Karpas-422 (cell line): ENCODE measurements around the gene GALNT10. TPM values are rescaled to one million over a fixed set of nuclear protein-coding genes. Genes with fewer than 3 reads are reported as not detected.
A peak's percentile ranks its signal among the peaks of the same experiment; 100 is the strongest.

Source experiments
- DNase-seq: peaks from one replicate; pipeline ENCODE4 v3.0.0-alpha.2; 2015
- H2AFZ ChIP-seq: fragments of 200-600 bp; sonication (generic); 2 replicates; pipeline ENCODE4 v1.6.1; 2014; ENCODE audit warnings: antibody characterized with exemption, low read length, mixed read lengths
- H3K27ac ChIP-seq: fragments of 200-600 bp; sonication (generic); 2 replicates; pipeline ENCODE4 v1.5.1; 2014; ENCODE audit warnings: mild to moderate bottlenecking, low read length, moderate library complexity
- H3K27me3 ChIP-seq: fragments of 200-600 bp; sonication (generic); 2 replicates; pipeline ENCODE4 v1.6.1; 2014; ENCODE audit warnings: low read length, mixed read lengths
- H3K36me3 ChIP-seq: fragments of 200-600 bp; sonication (generic); 2 replicates; pipeline ENCODE4 v1.6.1; 2014; ENCODE audit warnings: low read length, mixed read lengths; ENCODE audit not compliant: insufficient read depth
- H3K4me1 ChIP-seq: fragments of 200-600 bp; sonication (generic); 2 replicates; pipeline ENCODE4 v1.6.1; 2014; ENCODE audit warnings: mild to moderate bottlenecking, low read length, mixed read lengths
- H3K4me2 ChIP-seq: fragments of 200-600 bp; sonication (generic); 2 replicates; pipeline ENCODE4 v1.6.1; 2014; ENCODE audit warnings: low read length, low read depth, mild to moderate bottlenecking; ENCODE audit not compliant: poor library complexity, severe bottlenecking
- H3K4me3 ChIP-seq: fragments of 200-600 bp; sonication (generic); 2 replicates; pipeline ENCODE4 v1.5.1; 2014; ENCODE audit warnings: mild to moderate bottlenecking, antibody characterized with exemption, low read length, mixed read lengths
- H3K79me2 ChIP-seq: fragments of 200-600 bp; sonication (generic); 2 replicates; pipeline ENCODE4 v1.6.1; 2014; ENCODE audit warnings: mild to moderate bottlenecking, low read length, mixed read lengths
- H3K9ac ChIP-seq: fragments of 200-600 bp; sonication (generic); 2 replicates; pipeline ENCODE4 v1.6.0; 2014; ENCODE audit warnings: low read length
- H3K9me2 ChIP-seq: fragments of 200-600 bp; sonication (generic), shearing (Covaris generic); replicated peaks from 2 replicates; pipeline ENCODE4 v1.6.0; 2014; ENCODE audit warnings: mild to moderate bottlenecking, low read length, moderate library complexity; ENCODE audit not compliant: insufficient read depth
- H3K9me3 ChIP-seq: fragments of 300-700, 200-600 bp; sonication (generic); 2 replicates; pipeline ENCODE4 v1.6.1; 2014; ENCODE audit warnings: low read length, mixed read lengths
- H4K20me1 ChIP-seq: fragments of 200-600 bp; sonication (generic); 2 replicates; pipeline ENCODE4 v1.6.1; 2014; ENCODE audit warnings: mild to moderate bottlenecking, antibody characterized with exemption, low read length, low read depth; ENCODE audit not compliant: insufficient read depth
- total RNA-seq: library from RNA; depleted of rRNA; stranded (reverse); fragments of >200 nt; shearing (Covaris generic); gene quantifications from 2 replicates; pipeline ENCODE4 v1.2.3, GENCODE V29; 2014; ENCODE audit warnings: low replicate concordance

Gene GALNT10
- total RNA-seq, 1 experiment from 2014 or later = 3.6 TPM

DNA sequence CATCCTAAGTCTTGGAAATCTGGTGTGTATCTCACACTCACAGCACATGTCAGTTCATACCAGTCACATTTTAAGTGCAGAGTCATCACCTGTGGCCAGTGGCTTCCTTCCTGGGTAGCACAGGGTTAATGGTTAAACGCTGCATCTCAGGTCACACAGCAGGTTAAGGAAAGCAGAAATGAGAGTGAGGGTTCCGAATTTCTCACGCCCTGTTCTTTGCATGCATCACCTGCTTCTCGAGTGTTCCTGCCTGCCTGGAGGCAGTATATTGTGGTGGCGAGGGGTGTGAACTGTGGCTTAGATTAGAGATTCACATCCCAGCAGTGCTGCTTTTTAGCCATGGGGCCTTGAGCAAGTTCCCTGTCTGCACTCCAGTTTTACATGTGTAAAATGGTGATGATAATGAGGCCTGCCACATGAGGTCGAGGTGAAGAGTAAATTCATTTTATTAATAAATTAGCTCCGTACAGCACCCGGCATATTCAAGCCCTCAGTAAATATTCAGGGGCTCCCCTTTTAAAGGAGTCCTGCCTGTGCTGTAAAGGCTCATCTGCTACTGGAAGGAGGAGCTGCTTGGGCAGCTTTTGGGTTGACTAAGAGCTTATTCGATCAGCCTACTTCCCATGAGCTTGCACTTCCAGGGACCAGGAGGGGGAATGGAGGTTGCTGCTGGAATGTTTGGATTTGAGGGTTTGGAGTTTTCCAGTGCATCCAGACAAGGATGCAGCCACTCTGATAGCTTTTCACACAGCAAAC is 194.1 kb downstream of the GALNT10 start:
- peak overlapping the region; percentile 36; the same call in 1 of the 2 replicates for H3K4me3 ChIP-seq
- H3K9me3 ChIP-seq = no peaks in the 10 kb centered on the region
- peak overlapping the region; percentile 65 for H3K4me2 ChIP-seq
- peak overlapping the region; percentile 78 for H3K27ac ChIP-seq
- DNase-seq = peak; percentile 85
- H3K36me3 ChIP-seq = no peaks in the 10 kb centered on the region
- no peaks in the 10 kb centered on the region for H3K79me2 ChIP-seq
- no peaks in the 10 kb centered on the region for H3K9me2 ChIP-seq
- no peaks in the 10 kb centered on the region for H4K20me1 ChIP-seq
- peak overlapping the region; percentile 7; the same call in 1 of the 2 replicates for H2AFZ ChIP-seq
- H3K4me1 ChIP-seq = peaks cover 20% of the 10 kb centered on the region
- H3K27me3 ChIP-seq = no peaks in the 10 kb centered on the region
- H3K9ac ChIP-seq = peak overlapping the region; percentile 36

DNA sequence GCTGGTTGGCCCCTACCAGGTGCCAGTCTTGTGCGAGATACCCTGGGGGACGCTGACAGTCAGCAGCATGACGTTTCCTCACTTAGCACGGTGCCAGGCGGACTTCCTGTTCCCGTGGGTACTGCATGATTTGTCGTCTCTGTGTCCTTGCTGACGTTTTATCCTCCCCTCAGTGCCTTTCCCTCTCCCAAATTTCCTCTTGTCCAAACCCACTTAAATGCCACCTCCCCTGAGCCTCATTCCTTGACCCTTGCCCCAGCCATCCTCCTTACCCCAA is 194.6 kb downstream of the GALNT10 start:
- Histone ChIP-seq H3K9me3 (no peaks in the 10 kb centered on the region), H3K4me1 (peaks cover 20% of the 10 kb centered on the region), H3K27ac (peak overlapping the region; percentile 78), H4K20me1 (no peaks in the 10 kb centered on the region), H3K9ac (peak overlapping the region; percentile 36), H3K4me3 (peak overlapping the region; percentile 36; the same call in 1 of the 2 replicates), H3K9me2 (no peaks in the 10 kb centered on the region), H3K4me2 (peak overlapping the region; percentile 65), H3K27me3 (no peaks in the 10 kb centered on the region), H3K36me3 (no peaks in the 10 kb centered on the region), H2AFZ (peak overlapping the region; percentile 7), H3K79me2 (no peaks in the 10 kb centered on the region)
- peak; percentile 81 for DNase-seq

DNA sequence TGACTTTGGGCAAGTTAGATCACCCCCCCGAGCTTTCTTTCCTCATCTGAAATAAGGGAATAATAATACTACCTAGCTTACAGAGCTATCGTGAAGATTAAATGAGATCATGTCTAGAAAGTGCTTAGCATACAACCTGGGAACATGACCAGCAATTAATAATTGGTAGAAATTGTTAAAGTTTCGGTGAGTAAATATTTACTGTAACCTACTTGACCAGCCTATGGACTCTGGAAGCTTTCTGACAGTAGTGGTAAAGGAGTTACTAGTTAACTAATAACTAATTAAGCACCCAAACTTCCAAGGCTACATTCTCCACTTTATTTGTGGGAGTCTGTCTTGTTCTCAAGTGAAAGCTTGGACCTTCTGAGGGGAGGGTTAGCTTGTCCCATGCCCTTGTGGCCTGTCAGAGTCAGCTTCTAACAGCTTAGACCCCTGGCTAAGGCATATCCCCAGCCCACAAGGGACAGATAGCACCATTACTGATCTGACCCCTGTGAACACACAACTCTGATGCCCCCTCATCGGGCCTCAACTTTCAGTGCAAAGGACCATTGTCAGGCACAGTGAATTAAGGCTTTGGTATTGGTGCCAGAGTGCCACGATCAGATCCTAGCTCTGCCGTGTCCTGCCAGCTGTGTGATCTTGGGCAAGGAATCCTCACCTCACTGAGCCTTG is 196.6 kb downstream of the GALNT10 start:
- H4K20me1 ChIP-seq = no peaks in the 10 kb centered on the region
- no peaks in the 10 kb centered on the region for H3K36me3 ChIP-seq
- no peak overlapping the region for H3K4me2 ChIP-seq
- no peaks in the 10 kb centered on the region for H3K79me2 ChIP-seq
- no peak overlapping the region for H3K4me3 ChIP-seq
- no peak overlapping the region for H3K27ac ChIP-seq
- H2AFZ ChIP-seq = no peak overlapping the region
- H3K4me1 ChIP-seq = peaks cover 20% of the 10 kb centered on the region
- H3K9me2 ChIP-seq = no peaks in the 10 kb centered on the region
- DNase-seq = no peak
- no peak overlapping the region for H3K9ac ChIP-seq
- no peaks in the 10 kb centered on the region for H3K27me3 ChIP-seq
- no peaks in the 10 kb centered on the region for H3K9me3 ChIP-seq

DNA sequence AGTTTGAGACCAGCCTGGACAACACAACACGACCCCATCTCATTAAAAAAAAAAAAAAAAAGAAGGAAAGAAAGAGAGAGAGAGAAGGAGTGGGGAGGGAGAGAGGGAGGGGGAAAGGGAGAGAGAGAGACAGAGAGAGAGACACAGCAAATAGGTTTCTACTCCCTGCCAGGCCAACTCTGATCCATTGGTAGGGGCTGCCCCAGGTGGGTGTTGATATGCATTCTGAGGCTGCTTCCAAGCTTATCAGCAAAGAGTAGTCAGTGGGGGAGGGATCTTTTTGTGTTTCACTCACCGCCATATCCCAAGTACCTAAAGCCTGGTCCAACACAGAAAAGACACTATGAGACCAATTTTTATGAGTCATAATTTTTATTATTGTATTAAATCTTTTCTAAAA is 198.3 kb downstream of the GALNT10 start:
- Histone ChIP-seq H3K9ac (no peak overlapping the region), H3K27ac (no peak overlapping the region), H3K36me3 (no peaks in the 10 kb centered on the region), H3K9me3 (no peaks in the 10 kb centered on the region), H3K79me2 (no peaks in the 10 kb centered on the region), H3K27me3 (no peaks in the 10 kb centered on the region), H3K4me3 (no peak overlapping the region), H3K4me1 (peaks cover 20% of the 10 kb centered on the region), H3K4me2 (no peak overlapping the region), H2AFZ (no peak overlapping the region), H3K9me2 (no peaks in the 10 kb centered on the region), H4K20me1 (no peaks in the 10 kb centered on the region)
- no peak for DNase-seq

DNA sequence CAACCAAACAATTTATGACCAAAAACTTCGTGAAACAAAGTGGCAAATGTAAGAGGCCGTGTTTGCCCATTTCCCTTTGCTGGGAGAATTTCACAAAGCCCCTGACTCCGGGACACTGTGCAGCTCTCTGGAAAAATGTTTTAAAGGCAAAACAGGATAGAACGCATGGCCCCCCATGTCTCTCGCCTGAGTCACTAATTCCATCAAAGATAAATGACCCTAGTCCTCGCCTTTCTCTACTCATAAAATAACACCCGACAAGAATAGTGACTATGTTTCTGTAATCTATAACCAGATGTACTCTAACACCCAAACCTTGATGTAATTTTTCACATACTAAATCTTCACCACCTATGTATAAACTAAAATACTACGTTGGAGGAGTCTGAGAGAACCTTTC is 199.6 kb downstream of the GALNT10 start:
- Histone ChIP-seq H2AFZ (no peak overlapping the region), H4K20me1 (no peaks in the 10 kb centered on the region), H3K36me3 (no peaks in the 10 kb centered on the region), H3K9me3 (no peaks in the 10 kb centered on the region), H3K4me3 (no peak overlapping the region), H3K9me2 (no peaks in the 10 kb centered on the region), H3K79me2 (no peaks in the 10 kb centered on the region), H3K9ac (no peak overlapping the region), H3K4me1 (peaks cover 8% of the 10 kb centered on the region), H3K27me3 (no peaks in the 10 kb centered on the region), H3K27ac (no peak overlapping the region), H3K4me2 (no peak overlapping the region)
- DNase-seq = no peak

GRCh38 chr5:154390746-154391359 is 200.3 kb downstream of the GALNT10 start:
- H3K27me3 ChIP-seq = no peaks in the 10 kb centered on the region

GRCh38 chr5:154391788-154392187 is 201.3 kb downstream of the GALNT10 start:
- no peaks in the 10 kb centered on the region for H4K20me1 ChIP-seq
- no peak overlapping the region for H3K9ac ChIP-seq
- H3K4me3 ChIP-seq = no peak overlapping the region
- H3K9me3 ChIP-seq = no peaks in the 10 kb centered on the region
- no peak for DNase-seq
- H3K27me3 ChIP-seq = no peaks in the 10 kb centered on the region
- no peaks in the 10 kb centered on the region for H3K9me2 ChIP-seq
- H2AFZ ChIP-seq = no peak overlapping the region
- H3K36me3 ChIP-seq = no peaks in the 10 kb centered on the region
- H3K4me2 ChIP-seq = no peak overlapping the region
- H3K79me2 ChIP-seq = no peaks in the 10 kb centered on the region
- no peak overlapping the region for H3K27ac ChIP-seq
- 0 out of 2 replicates have a peak, but pooled peaks cover 4% of the 10 kb centered on the region for H3K4me1 ChIP-seq

More at GRCh38 chr5:154390746-154391359, 200.3 kb downstream of the GALNT10 start:
- H3K9me2 ChIP-seq = no peaks in the 10 kb centered on the region
- no peak for DNase-seq
- no peak overlapping the region for H3K27ac ChIP-seq
- H3K79me2 ChIP-seq = no peaks in the 10 kb centered on the region
- H3K4me3 ChIP-seq = no peak overlapping the region
- H4K20me1 ChIP-seq = no peaks in the 10 kb centered on the region
- peaks cover 4% of the 10 kb centered on the region; the same call in 1 of the 2 replicates for H3K4me1 ChIP-seq
- no peaks in the 10 kb centered on the region for H3K9me3 ChIP-seq
- H2AFZ ChIP-seq = no peak overlapping the region
- H3K36me3 ChIP-seq = no peaks in the 10 kb centered on the region
- no peak overlapping the region for H3K9ac ChIP-seq
- no peak overlapping the region for H3K4me2 ChIP-seq

- Histone ChIP-seq H3K79me2 (no peaks in the 10 kb centered on the region), H3K4me1 (0 out of 2 replicates have a peak, but pooled peaks cover 4% of the 10 kb centered on the region), H3K27ac (no peak overlapping the region), H3K36me3 (no peaks in the 10 kb centered on the region), H3K9me3 (no peaks in the 10 kb centered on the region), H3K4me2 (no peak overlapping the region), H3K27me3 (no peaks in the 10 kb centered on the region), H3K9ac (no peak overlapping the region), H3K9me2 (no peaks in the 10 kb centered on the region), H4K20me1 (no peaks in the 10 kb centered on the region), H2AFZ (no peak overlapping the region), H3K4me3 (no peak overlapping the region)
- no peak for DNase-seq
Observed at GRCh38 chr5:154393850-154394249, 203.3 kb downstream of the GALNT10 start.
